GM12801 (cell line): ENCODE data around the gene HCN2.

Experiments used
- CTCF ChIP-seq: IDR thresholded peaks from one replicate; pipeline ENCODE4 v1.5.1; 2011; ENCODE audit warnings: control low read depth; ENCODE audit not compliant: insufficient read length; ENCODE audit errors: extremely low read depth

HCN2 gene

GRCh38 chr19:595326-596262 is 5.9 kb downstream of the HCN2 start:
- no peak for TF ChIP-seq CTCF

- TF ChIP-seq CTCF = no peak
These were observed 6.6 kb downstream of the HCN2 start for GRCh38 chr19:596263-596655.

GRCh38 chr19:597406-598315 is 8.0 kb downstream of the HCN2 start:
- no peak for TF ChIP-seq CTCF

GRCh38 chr19:601310-601709 is 11.6 kb downstream of the HCN2 start:
- no peak for TF ChIP-seq CTCF

- TF ChIP-seq CTCF = no peak
These were observed 12.1 kb downstream of the HCN2 start for GRCh38 chr19:601790-602189.

- no peak for TF ChIP-seq CTCF
These were observed 13.0 kb downstream of the HCN2 start for GRCh38 chr19:602391-603301.

GRCh38 chr19:604355-604754 is 14.7 kb downstream of the HCN2 start:
- TF ChIP-seq CTCF = no peak
